Loucy (cell line): ENCODE data around the gene LMAN2L.
A peak's percentile ranks its signal among the peaks of the same experiment; 100 is the strongest.

ENCODE experiments used
- H2AFZ ChIP-seq: fragments of 200-600 bp; sonication (generic); 2 replicates; pipeline ENCODE4 v1.6.0; 2016; ENCODE audit warnings: antibody characterized with exemption, mild to moderate bottlenecking, low read length, moderate library complexity
- H3F3A ChIP-seq: fragments of 200-600 bp; 2 replicates; pipeline ENCODE4 v1.6.0; 2016; ENCODE audit warnings: antibody characterized with exemption, low read depth, mild to moderate bottlenecking
- H3K27me3 ChIP-seq: fragments of 200-600 bp; sonication (generic); 2 replicates; pipeline ENCODE4 v1.6.1; 2014; ENCODE audit warnings: low read length, mild to moderate bottlenecking; ENCODE audit not compliant: insufficient read depth, poor library complexity, severe bottlenecking
- H3K36me3 ChIP-seq: fragments of 200-600 bp; sonication (generic); 2 replicates; pipeline ENCODE4 v1.6.1; 2016; ENCODE audit warnings: low read length; ENCODE audit not compliant: insufficient read depth
- H3K4me1 ChIP-seq: fragments of 200-600 bp; sonication (generic); 2 replicates; pipeline ENCODE4 v1.5.1; 2014; ENCODE audit warnings: low read length, mild to moderate bottlenecking; ENCODE audit not compliant: insufficient read depth, poor library complexity, severe bottlenecking
- H3K4me2 ChIP-seq: fragments of 200-600 bp; sonication (generic); 2 replicates; pipeline ENCODE4 v1.6.0; 2014; ENCODE audit warnings: antibody characterized with exemption, low read length, low read depth, mild to moderate bottlenecking; ENCODE audit not compliant: poor library complexity, severe bottlenecking
- H3K4me3 ChIP-seq: fragments of 200-600 bp; sonication (generic); 2 replicates; pipeline ENCODE4 v1.5.1; 2014; ENCODE audit warnings: low read length, mild to moderate bottlenecking, mixed read lengths; ENCODE audit not compliant: poor library complexity, severe bottlenecking
- H3K79me2 ChIP-seq: fragments of 200-600 bp; sonication (generic); 2 replicates; pipeline ENCODE4 v1.6.1; 2014; ENCODE audit warnings: low read length; ENCODE audit not compliant: insufficient read depth
- H3K9ac ChIP-seq: fragments of 200-600 bp; sonication (generic); 2 replicates; pipeline ENCODE4 v1.6.0; 2014; ENCODE audit warnings: mild to moderate bottlenecking, low read depth, low read length, moderate library complexity; ENCODE audit not compliant: poor library complexity, severe bottlenecking
- H3K9me2 ChIP-seq: fragments of 200-600 bp; sonication (generic); replicated peaks from 2 replicates; pipeline ENCODE4 v1.6.1; 2016; ENCODE audit warnings: low read depth, low read length, mixed read lengths
- H3K9me3 ChIP-seq: fragments of 200-600 bp; sonication (generic); 2 replicates; pipeline ENCODE4 v1.6.1; 2014; ENCODE audit warnings: mild to moderate bottlenecking, antibody characterized with exemption, low read length, low read depth; ENCODE audit not compliant: insufficient read depth
- H4K20me1 ChIP-seq: fragments of 200-600 bp; sonication (generic); 2 replicates; pipeline ENCODE4 v1.6.0; 2014; ENCODE audit warnings: antibody characterized with exemption, low read length, mild to moderate bottlenecking; ENCODE audit not compliant: insufficient read depth, poor library complexity, severe bottlenecking
- EZH2phosphoT487 ChIP-seq: fragments of 200-600 bp; IDR thresholded peaks from 2 replicates; pipeline ENCODE4 v1.6.1; 2018; ENCODE audit warnings: antibody characterized with exemption, mild to moderate bottlenecking, moderate library complexity, borderline replicate concordance
- TF ChIP-seq, protein P1 (sequence below): fragments of 200-600 bp; sonication (generic); conservative IDR thresholded peaks from 2 replicates; pipeline ENCODE4 v1.5.1; 2014; ENCODE audit warnings: mild to moderate bottlenecking, antibody characterized with exemption, low read length

LMAN2L gene

GRCh38 chr2:96767135-96767871, 27.4 kb upstream of the LMAN2L start:
- H3K27me3 ChIP-seq = no peaks in the 10 kb centered on the region
- peaks cover 24% of the 10 kb centered on the region for H3K4me1 ChIP-seq
- no peak overlapping the region for H3K9ac ChIP-seq
- H3K9me2 ChIP-seq = no peaks in the 10 kb centered on the region
- H2AFZ ChIP-seq = no peak overlapping the region
- H3K4me3 ChIP-seq = no peak overlapping the region
- no peaks in the 10 kb centered on the region for H3K79me2 ChIP-seq
- no peaks in the 10 kb centered on the region for H4K20me1 ChIP-seq
- TF ChIP-seq, protein P1, sequence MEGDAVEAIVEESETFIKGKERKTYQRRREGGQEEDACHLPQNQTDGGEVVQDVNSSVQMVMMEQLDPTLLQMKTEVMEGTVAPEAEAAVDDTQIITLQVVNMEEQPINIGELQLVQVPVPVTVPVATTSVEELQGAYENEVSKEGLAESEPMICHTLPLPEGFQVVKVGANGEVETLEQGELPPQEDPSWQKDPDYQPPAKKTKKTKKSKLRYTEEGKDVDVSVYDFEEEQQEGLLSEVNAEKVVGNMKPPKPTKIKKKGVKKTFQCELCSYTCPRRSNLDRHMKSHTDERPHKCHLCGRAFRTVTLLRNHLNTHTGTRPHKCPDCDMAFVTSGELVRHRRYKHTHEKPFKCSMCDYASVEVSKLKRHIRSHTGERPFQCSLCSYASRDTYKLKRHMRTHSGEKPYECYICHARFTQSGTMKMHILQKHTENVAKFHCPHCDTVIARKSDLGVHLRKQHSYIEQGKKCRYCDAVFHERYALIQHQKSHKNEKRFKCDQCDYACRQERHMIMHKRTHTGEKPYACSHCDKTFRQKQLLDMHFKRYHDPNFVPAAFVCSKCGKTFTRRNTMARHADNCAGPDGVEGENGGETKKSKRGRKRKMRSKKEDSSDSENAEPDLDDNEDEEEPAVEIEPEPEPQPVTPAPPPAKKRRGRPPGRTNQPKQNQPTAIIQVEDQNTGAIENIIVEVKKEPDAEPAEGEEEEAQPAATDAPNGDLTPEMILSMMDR = no peak
- no peak for TF ChIP-seq EZH2phosphoT487
- H3K36me3 ChIP-seq = no peaks in the 10 kb centered on the region
- peak overlapping the region; percentile 27 for H3K4me2 ChIP-seq
- H3F3A ChIP-seq = no peaks in the 10 kb centered on the region
- H3K9me3 ChIP-seq = no peaks in the 10 kb centered on the region

DNA sequence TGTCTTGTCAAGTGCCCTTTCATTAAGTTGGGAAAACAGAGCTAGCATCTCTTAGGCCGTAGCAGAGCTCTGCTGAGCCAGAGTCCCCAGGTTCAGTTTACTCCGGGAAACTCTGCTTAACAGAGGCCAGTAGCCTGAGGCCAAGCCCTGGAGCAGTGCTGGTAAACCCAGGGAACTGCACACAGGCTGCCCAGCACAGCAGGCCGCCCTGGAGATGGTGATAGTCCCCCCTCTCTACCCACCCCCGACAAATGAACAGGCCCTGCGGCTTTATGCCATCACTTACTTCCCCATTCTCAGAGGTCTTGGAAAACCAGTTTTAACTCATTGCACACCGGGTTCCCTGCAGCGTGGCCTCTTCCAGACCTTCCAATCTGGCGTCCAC, 24.4 kb upstream of the LMAN2L start:
- Histone ChIP-seq H3K9me2 (no peaks in the 10 kb centered on the region), H3K36me3 (no peaks in the 10 kb centered on the region), H3K9ac (peak overlapping the region; percentile 48), H3K79me2 (no peaks in the 10 kb centered on the region), H3K4me1 (peaks cover 47% of the 10 kb centered on the region), H3K4me2 (peak overlapping the region; percentile 89), H3K9me3 (no peaks in the 10 kb centered on the region), H4K20me1 (no peaks in the 10 kb centered on the region), H3K27me3 (no peaks in the 10 kb centered on the region), H3F3A (no peaks in the 10 kb centered on the region), H3K4me3 (peak overlapping the region; percentile 70), H2AFZ (peak overlapping the region; percentile 28; the same call in 1 of the 2 replicates)
- TF ChIP-seq, protein P1 = no peak
- no peak for TF ChIP-seq EZH2phosphoT487

GRCh38 chr2:96763511-96764252, 23.8 kb upstream of the LMAN2L start:
- H3K9me2 ChIP-seq = no peaks in the 10 kb centered on the region
- H3K4me1 ChIP-seq = peaks cover 49% of the 10 kb centered on the region
- peak overlapping the region; percentile 70 for H3K4me3 ChIP-seq
- H3K27me3 ChIP-seq = no peaks in the 10 kb centered on the region
- peak overlapping the region; percentile 89 for H3K4me2 ChIP-seq
- peak overlapping the region; percentile 48 for H3K9ac ChIP-seq
- no peaks in the 10 kb centered on the region for H3K79me2 ChIP-seq
- no peaks in the 10 kb centered on the region for H3K9me3 ChIP-seq
- H3F3A ChIP-seq = no peaks in the 10 kb centered on the region
- TF ChIP-seq EZH2phosphoT487 = no peak
- TF ChIP-seq, protein P1 = peak; percentile 79
- H3K36me3 ChIP-seq = no peaks in the 10 kb centered on the region
- no peaks in the 10 kb centered on the region for H4K20me1 ChIP-seq
- H2AFZ ChIP-seq = peak overlapping the region; percentile 28; the same call in 1 of the 2 replicates
